Measurements from ENCODE around the gene USP38. TPM values are rescaled to one million over a fixed set of nuclear protein-coding genes. Genes with fewer than 3 reads are reported as not detected.

Gene USP38
- total RNA-seq, 1 donor from 2014 or later, result 18.9 TPM

DNA sequence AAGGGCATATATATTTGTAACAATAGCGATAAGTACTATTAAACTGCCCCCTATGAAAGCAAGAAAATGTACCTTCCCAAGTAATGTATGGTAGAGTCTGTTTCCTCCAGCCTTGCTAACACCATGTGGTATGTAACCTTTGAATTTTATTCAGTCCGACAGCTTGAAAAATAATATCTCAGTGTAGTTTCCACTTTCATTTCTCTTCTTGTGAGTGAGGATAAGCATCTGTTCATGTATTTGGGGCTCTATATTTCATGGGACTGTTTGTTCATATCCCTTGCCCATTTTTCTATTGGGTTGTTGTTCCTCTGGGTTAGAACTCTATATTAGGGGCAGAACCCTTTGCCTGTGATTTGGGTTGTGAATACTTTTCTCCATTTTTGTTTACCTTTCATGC lies 58.3 kb downstream of the USP38 start:
- no peak overlapping the region for H3K4me3 Mint-ChIP-seq (ENCODE audit: unreplicated experiment)
- H3K27me3 Mint-ChIP-seq (ENCODE audit: low read depth), result no peaks in the 10 kb centered on the region

GRCh38 chr4:143246977-143247376 lies 62.3 kb downstream of the USP38 start:
- H3K27me3 Mint-ChIP-seq (ENCODE audit: low read depth), result no peaks in the 10 kb centered on the region
- H3K4me1 Mint-ChIP-seq (ENCODE audit: low read depth), result peaks cover 12% of the 10 kb centered on the region
- H3K4me3 Mint-ChIP-seq (ENCODE audit: unreplicated experiment), result no peak overlapping the region
- no peak overlapping the region for H3K27ac Mint-ChIP-seq (ENCODE audit: unreplicated experiment)
- H3K9me3 Mint-ChIP-seq (ENCODE audit: low read depth), result no peaks in the 10 kb centered on the region
- DNase-seq (ENCODE audit: low spot score), result no peak
- TF ChIP-seq CTCF (IDR thresholded peaks at IDR 0.05), result no peak
- no peaks in the 10 kb centered on the region for H3K36me3 Mint-ChIP-seq (ENCODE audit: low read depth)

More for the DNA sequence above, 58.3 kb downstream of the USP38 start:
- Mint-ChIP-seq H3K27ac (ENCODE audit: unreplicated experiment) (no peak overlapping the region), H3K9me3 (ENCODE audit: low read depth) (no peaks in the 10 kb centered on the region), H3K36me3 (ENCODE audit: low read depth) (no peaks in the 10 kb centered on the region), H3K4me1 (ENCODE audit: low read depth) (peaks cover 3% of the 10 kb centered on the region)
- TF ChIP-seq CTCF (IDR thresholded peaks at IDR 0.05), result no peak
- DNase-seq (ENCODE audit: low spot score), result no peak

- Mint-ChIP-seq H3K4me3 (ENCODE audit: unreplicated experiment) (no peak overlapping the region), H3K27ac (ENCODE audit: unreplicated experiment) (no peak overlapping the region), H3K27me3 (ENCODE audit: low read depth) (no peaks in the 10 kb centered on the region), H3K9me3 (ENCODE audit: low read depth) (no peaks in the 10 kb centered on the region), H3K4me1 (ENCODE audit: low read depth) (peaks cover 20% of the 10 kb centered on the region), H3K36me3 (ENCODE audit: low read depth) (no peaks in the 10 kb centered on the region)
- DNase-seq (ENCODE audit: low spot score), result no peak
- TF ChIP-seq CTCF (IDR thresholded peaks at IDR 0.05), result no peak
Measured at GRCh38 chr4:143247866-143248265, 63.1 kb downstream of the USP38 start.

- DNase-seq (ENCODE audit: low spot score), result no peak
- H3K27ac Mint-ChIP-seq (ENCODE audit: unreplicated experiment), result no peak overlapping the region
- no peak overlapping the region for H3K4me3 Mint-ChIP-seq (ENCODE audit: unreplicated experiment)
- H3K36me3 Mint-ChIP-seq (ENCODE audit: low read depth), result no peaks in the 10 kb centered on the region
- no peaks in the 10 kb centered on the region for H3K27me3 Mint-ChIP-seq (ENCODE audit: low read depth)
- peaks cover 25% of the 10 kb centered on the region for H3K4me1 Mint-ChIP-seq (ENCODE audit: low read depth)
- TF ChIP-seq CTCF (IDR thresholded peaks at IDR 0.05), result no peak
- no peaks in the 10 kb centered on the region for H3K9me3 Mint-ChIP-seq (ENCODE audit: low read depth)
Measured at GRCh38 chr4:143248827-143249226, 64.1 kb downstream of the USP38 start.

GRCh38 chr4:143250617-143251016 lies 65.9 kb downstream of the USP38 start:
- H3K4me1 Mint-ChIP-seq (ENCODE audit: low read depth), result peaks cover 37% of the 10 kb centered on the region
- H3K27ac Mint-ChIP-seq (ENCODE audit: unreplicated experiment), result no peak overlapping the region
- no peak overlapping the region for H3K4me3 Mint-ChIP-seq (ENCODE audit: unreplicated experiment)

More at GRCh38 chr4:143250617-143251016, 65.9 kb downstream of the USP38 start:
- no peak for TF ChIP-seq CTCF (IDR thresholded peaks at IDR 0.05)
- no peaks in the 10 kb centered on the region for H3K36me3 Mint-ChIP-seq (ENCODE audit: low read depth)
- DNase-seq (ENCODE audit: low spot score), result no peak
- H3K9me3 Mint-ChIP-seq (ENCODE audit: low read depth), result no peaks in the 10 kb centered on the region
- no peaks in the 10 kb centered on the region for H3K27me3 Mint-ChIP-seq (ENCODE audit: low read depth)
